Ovary (tissue), 9 donors: Measurements from ENCODE around the gene BAX. TPM values are rescaled to one million over a fixed set of nuclear protein-coding genes. Genes with fewer than 3 reads are reported as not detected.
A peak's percentile ranks its signal among the peaks of the same experiment; 100 is the strongest.

ENCODE experiments used
- DNase-seq, 5 donors: peaks; one replicate each; pipeline ENCODE4 v3.0.0-alpha.2; 2019 to 2020
- H3K27ac ChIP-seq, 2 donors: fragments of 200-600 bp; one replicate each; pipeline versions ENCODE4 v1.5.1 to v1.8.0; 2019 to 2022
- H3K27me3 ChIP-seq: fragments of 200-600 bp; one replicate; pipeline ENCODE4 v1.8.0; 2022
- H3K36me3 ChIP-seq: fragments of 200-600 bp; sonication (generic); one replicate; pipeline ENCODE4 v1.5.1; 2019
- H3K4me1 ChIP-seq: one replicate; pipeline ENCODE4 v1.8.1; 2013; ENCODE audit warnings: mild to moderate bottlenecking, moderate library complexity; ENCODE audit not compliant: insufficient read depth
- H3K4me3 ChIP-seq: fragments of 200-600 bp; sonication (generic); one replicate; pipeline ENCODE4 v1.5.1; 2017
- H3K9me3 ChIP-seq, 2 donors: fragments of 200-600 bp in 1 of 2; sonication (generic) in 1 of 2; one replicate each; pipeline versions ENCODE4 v1.5.1 to v1.8.1; 2013 to 2019; ENCODE audit warnings: mild to moderate bottlenecking in 1 of 2, moderate library complexity in 1 of 2
- CTCF ChIP-seq, 3 donors: fragments of 450-650 bp in 2 of 3; fragments of 200-600 bp in 1 of 3; IDR thresholded peaks; one replicate each; pipeline versions ENCODE4 v1.5.1 to v1.8.0; 2016 to 2022; ENCODE audit warnings: antibody characterized with exemption in 3 of 3, mild to moderate bottlenecking in 1 of 3
- EP300 ChIP-seq: sonication (generic); formaldehyde crosslinking; IDR thresholded peaks from one replicate; pipeline ENCODE4 v1.6.1; 2017; ENCODE audit warnings: antibody characterized with exemption
- POLR2A ChIP-seq: fragments of 450-650 bp; IDR thresholded peaks from one replicate; pipeline ENCODE4 v1.6.1; 2017; ENCODE audit warnings: antibody characterized with exemption, mild to moderate bottlenecking, moderate library complexity
- WGBS, 3 donors: extraction: QIAGEN DNeasy Blood & Tissue Kit in 1 of 3; methylation state at CpG; one replicate each; pipeline versions ENCODE4 v1.1.5 to v1.1.7; 2013 to 2017; 5-methylcytosine and 5-hydroxymethylcytosine counted together
- intact Hi-C, 4 donors: fragments of 100-400 bp; cut with DNase I; formaldehyde crosslinking; loops; one replicate each; pipeline versions ENCODE4 v1.11.0 to v1.15.1; 2022 to 2023
- polyA plus RNA-seq, 2 donors: library from polyadenylated mRNA; stranded (reverse); fragments of 200-250 nt in 1 of 2; fragments of 350-450 nt in 1 of 2; fragmentation: Illumina TruSeq in 1 of 2; extraction: RNeasy Lipid Tissue Mini Kit (QIAGEN cat#74804) in 1 of 2; gene quantifications; one replicate each; pipeline ENCODE4 v1.2.3, GENCODE V29; 2013 to 2014
- total RNA-seq, 7 donors: library from RNA; depleted of rRNA in 2 of 7; stranded (reverse); fragments of >200 nt in 2 of 7; fragmentation: NEBNext Ultra II Directional in 3 of 7; extraction: Animal tissue kit (Norgen Biotek cat#: 25700) in 3 of 7; gene quantifications; one replicate each; pipeline versions ENCODE4 v1.1.0 to v1.2.4, GENCODE V29; 2016 to 2023
- donor health status: DM: no; HTN: no; CAD: no; lungs with moderate emphysema.
- donor health status: DM: no; HTN: no; CAD: no.
- donor health status: Bipolar disorder and iron deficiency.
- donor health status: DM: yes; HTN: yes; CAD: no.
- donor health status: DM: no; HTN: no; CAD: no.
- donor health status: DM: yes; HTN: yes; CAD: no.

BAX gene
- total and polyA plus RNA-seq, 9 donors = 10.6 to 57.7 (median 45.9) TPM

GRCh38 chr19:48958006-48958405, 3.3 kb downstream of the BAX start:
- intact Hi-C loops = no loop called here
- Histone ChIP-seq H3K4me1 (peaks cover 3% of the 10 kb centered on the region), H3K27me3 (no peaks in the 10 kb centered on the region), H3K4me3 (no peak overlapping the region), H3K36me3 (no peaks in the 10 kb centered on the region), H3K9me3 (no peaks in the 10 kb centered on the region), H3K27ac (no peak overlapping the region)
- WGBS, 3 donors = 97% methylated on average over 8 of the region's 8 CpGs
- DNase-seq = no peak
- no peak for TF ChIP-seq CTCF (IDR thresholded peaks at IDR 0.05)

- WGBS, 3 donors = 78 to 88% (median 82%) methylated on average over 16 of the region's 16 CpGs
Observed at GRCh38 chr19:48959341-48960239, 4.9 kb downstream of the BAX start.

GRCh38 chr19:48961051-48961649, 6.5 kb downstream of the BAX start:
- intact Hi-C loops = loop anchor here in 3 of 4 donors (10.0 kb wide), 3 partner anchors 56 to 166 kb away; partner anchors contain the start of genes NUCB1 (in 1 of the 3) and PPP1R15A (in 1 of the 3)
- no peaks in the 10 kb centered on the region for H3K36me3 ChIP-seq
- WGBS, 3 donors = 85 to 89% (median 85%) methylated on average over 19 of the region's 19 CpGs
- no peaks in the 10 kb centered on the region for H3K27me3 ChIP-seq
- peak in 2 of 5 donors; percentile 53 to 61 for DNase-seq
- no peak overlapping the region for H3K4me3 ChIP-seq
- no peak overlapping the region for H3K27ac ChIP-seq
- no peak for TF ChIP-seq CTCF (IDR thresholded peaks at IDR 0.05)
- no peak for TF ChIP-seq EP300
- no peak for TF ChIP-seq POLR2A
- H3K9me3 ChIP-seq = no peaks in the 10 kb centered on the region
- peaks cover 7% of the 10 kb centered on the region for H3K4me1 ChIP-seq

More at GRCh38 chr19:48959341-48960239, 4.9 kb downstream of the BAX start:
- no peak for DNase-seq
- H3K27ac ChIP-seq = no peak overlapping the region
- H3K27me3 ChIP-seq = no peaks in the 10 kb centered on the region
- H3K9me3 ChIP-seq = no peaks in the 10 kb centered on the region
- intact Hi-C loops = loop anchor here in 3 of 4 donors (10.0 kb wide), 3 partner anchors 55 to 165 kb away; partner anchors contain the start of genes NUCB1 (in 1 of the 3) and PPP1R15A (in 1 of the 3)
- H3K4me3 ChIP-seq = no peak overlapping the region
- H3K4me1 ChIP-seq = peaks cover 9% of the 10 kb centered on the region
- TF ChIP-seq EP300 (no peak), CTCF (IDR thresholded peaks at IDR 0.05) (no peak), POLR2A (no peak)
- H3K36me3 ChIP-seq = no peaks in the 10 kb centered on the region

GRCh38 chr19:48961673-48962028, 7.0 kb downstream of the BAX start:
- Histone ChIP-seq H3K27me3 (no peaks in the 10 kb centered on the region), H3K4me3 (no peak overlapping the region), H3K9me3 (no peaks in the 10 kb centered on the region), H3K27ac (peak overlapping the region in 1 of 2 donors; percentile 25), H3K4me1 (peaks cover 8% of the 10 kb centered on the region), H3K36me3 (no peaks in the 10 kb centered on the region)
- DNase-seq = no peak
- 76 to 86% (median 86%) methylated on average over 12 of the region's 12 CpGs for WGBS, 3 donors
- intact Hi-C loops = loop anchor here in 3 of 4 donors (2.0 to 10.0 kb wide), 4 partner anchors 57 to 167 kb away; partner anchors contain the start of genes NUCB1 (in 2 of the 3) and PPP1R15A (in 1 of the 3)
- TF ChIP-seq EP300 (no peak), CTCF (IDR thresholded peaks at IDR 0.05) (no peak), POLR2A (no peak)
